K562 (cell line): ENCODE results near the gene ATXN1L. TPM values are rescaled to one million over a fixed set of nuclear protein-coding genes. Genes with fewer than 3 reads are reported as not detected.

Experiments
- ATAC-seq: fragments of 200-7000 bp; cut with Tn5 transposase; 3 replicates; pipeline ENCODE4 v1.9.1; 2020; ENCODE audit warnings: moderate library complexity
- BruUV-seq: library from RNA; stranded (reverse); fragments of 400-500 nt; replicated peaks from 2 replicates; lab custom pipeline; 2021; lab: Mats Ljungman, UMichigan
- CTCF ChIA-PET: fragments of 300-600 bp; formaldehyde crosslinking; extraction: SDS; loops from one replicate; lab custom pipeline; 2021; ENCODE audit warnings: low intra/inter-chr PET ratio; lab: Yijun Ruan, JAX
- POLR2A ChIA-PET: fragments of 300-600, 350-650 bp; sonication (Branson Sonifier 250); formaldehyde crosslinking; extraction: SDS; loops from one replicate; lab custom pipeline; 2021; ENCODE audit warnings: antibody characterized with exemption, inconsistent platforms; lab: Yijun Ruan, JAX
- DNase-seq, 4 experiments: peaks; one replicate each; pipeline versions ENCODE4 v3.0.0 to v3.0.0-alpha.2; 2011 to 2018; ENCODE audit warnings: low spot score in 3 of 4, mixed read lengths in 3 of 4; ENCODE audit errors: extremely low read depth in 1 of 4
- FAIRE-seq: peaks from 2 replicates; lab custom pipeline; 2011; peaks lifted over from hg19 to GRCh38; lab: Jason Lieb, UNC
- H2AFZ ChIP-seq: 2 replicates; pipeline ENCODE4 v1.6.0; 2011; ENCODE audit warnings: low read depth, low read length, control low read depth, inconsistent platforms
- H3K27ac ChIP-seq: fragments of 200-600 bp; 3 replicates; pipeline ENCODE4 v1.8.0; 2011; ENCODE audit warnings: low read depth, mild to moderate bottlenecking, control low read depth, inconsistent platforms, low read length, moderate library complexity, mixed read lengths; ENCODE audit errors: extremely low read depth
- H3K27me3 ChIP-seq, 2 experiments: fragments of 300-600 bp in 1 of 2; 2 replicates in 1 of 2; 3 replicates in 1 of 2; pipeline versions ENCODE4 v1.6.0 to v1.8.0; 2011; ENCODE audit warnings: inconsistent platforms in 2 of 2, low read length in 2 of 2, mild to moderate bottlenecking in 1 of 2, mixed read lengths in 1 of 2, moderate library complexity in 1 of 2; ENCODE audit not compliant: control insufficient read depth in 2 of 2, insufficient read depth in 2 of 2
- H3K36me3 ChIP-seq: fragments of 300-600 bp; 3 replicates; pipeline ENCODE4 v1.8.0; 2011; ENCODE audit warnings: mild to moderate bottlenecking, low read length, inconsistent platforms; ENCODE audit not compliant: control insufficient read depth, insufficient read depth
- H3K4me1 ChIP-seq, 2 experiments: fragments of 200-600 bp in 1 of 2; replicated peaks in 1 of 2; 2 replicates in 1 of 2; 3 replicates in 1 of 2; pipeline versions ENCODE4 v1.5.1 to v1.8.0; 2011; ENCODE audit warnings: inconsistent platforms in 2 of 2, low read length in 2 of 2, mild to moderate bottlenecking in 1 of 2, mixed read lengths in 1 of 2, moderate library complexity in 1 of 2; ENCODE audit not compliant: control insufficient read depth in 2 of 2, insufficient read depth in 2 of 2
- H3K4me2 ChIP-seq: 2 replicates; pipeline ENCODE4 v1.6.1; 2011; ENCODE audit warnings: low read length, control low read depth, inconsistent platforms, mixed read lengths; ENCODE audit not compliant: insufficient read depth
- H3K4me3 ChIP-seq: fragments of 200-600 bp; sonication (generic), shearing (Covaris generic); 2 replicates; pipeline ENCODE4 v1.5.1; 2016; ENCODE audit warnings: control low read depth, inconsistent platforms
- H3K79me2 ChIP-seq: fragments of 200-600 bp; 3 replicates; pipeline ENCODE4 v1.8.0; 2011; ENCODE audit warnings: low read length, inconsistent platforms; ENCODE audit not compliant: control insufficient read depth, insufficient read depth
- H3K9ac ChIP-seq, 2 experiments: 2 replicates each; pipeline versions ENCODE4 v1.6.0 to v1.6.1; 2011; ENCODE audit warnings: low read depth in 2 of 2, low read length in 2 of 2, control low read depth in 1 of 2, inconsistent platforms in 1 of 2, mild to moderate bottlenecking in 1 of 2, mixed read lengths in 1 of 2; ENCODE audit not compliant: insufficient read depth in 1 of 2
- H3K9me1 ChIP-seq: one replicate; pipeline ENCODE4 v1.6.0; 2011; ENCODE audit warnings: inconsistent platforms, mild to moderate bottlenecking, low read length, moderate library complexity; ENCODE audit not compliant: control insufficient read depth, insufficient read depth
- H3K9me3 ChIP-seq: replicated peaks from 2 replicates; pipeline ENCODE4 v1.5.1; 2011; ENCODE audit warnings: low read depth, low read length, inconsistent platforms; ENCODE audit not compliant: control insufficient read depth, insufficient read depth
- H4K20me1 ChIP-seq: replicated peaks from 2 replicates; pipeline ENCODE4 v1.6.1; 2011; ENCODE audit warnings: low read length, inconsistent platforms, mixed read lengths; ENCODE audit not compliant: control insufficient read depth, insufficient read depth
- FIP1L1 ChIP-seq: fragments of 200-400 bp; formaldehyde crosslinking; IDR thresholded peaks from 2 replicates; pipeline ENCODE4 v1.6.1; 2018; ENCODE audit warnings: mild to moderate bottlenecking, low read depth, low read length; ENCODE audit not compliant: poor library complexity, severe bottlenecking
- KAT2B ChIP-seq: IDR thresholded peaks from one replicate; pipeline ENCODE4 v1.6.1; 2012; ENCODE audit warnings: low read depth, mild to moderate bottlenecking, control low read depth, inconsistent platforms, low read length, moderate library complexity
- PTBP1 ChIP-seq: fragments of 200-400 bp; formaldehyde crosslinking; IDR thresholded peaks from 2 replicates; pipeline ENCODE4 v1.6.1; 2017; ENCODE audit warnings: low read depth, low read length
- PURB ChIP-seq: sonication (generic); formaldehyde crosslinking; IDR thresholded peaks from 2 replicates; pipeline ENCODE4 v1.9.0; 2021; ENCODE audit warnings: low read depth, mild to moderate bottlenecking, missing genetic modification reagents
- WGBS: fragments of 100-300 bp; shearing (Covaris generic); methylation state at CpG from one replicate; pipeline ENCODE4 v1.1.6; 2016; ENCODE audit warnings: low coverage, mixed read lengths; ENCODE audit not compliant: insufficient coverage; ENCODE audit errors: missing lambda C conversion rate; 5-methylcytosine and 5-hydroxymethylcytosine counted together
- in situ Hi-C: fragments of 300-500 bp; cut with MboI; formaldehyde crosslinking; loops from 4 replicates; pipeline ENCODE4 v1.15.0; 2018; ENCODE audit warnings: inconsistent platforms, mixed read lengths
- intact Hi-C: fragments of 100-400 bp; cut with micrococcal nuclease; formaldehyde crosslinking; loops from 2 replicates; pipeline ENCODE4 v1.14.2; 2022
- polyA plus RNA-seq, 8 experiments: library from polyadenylated mRNA; depleted of rRNA in 4 of 8; stranded (reverse) in 5 of 8; unstranded in 3 of 8; fragments of >200 nt; fragmentation: Nextera tagmentation in 2 of 8; fragmentation: Illumina TruSeq in 1 of 8; extraction: Ambion mirVana in 2 of 8; extraction: Trizol in 1 of 8; gene quantifications; 2 replicates each; pipeline versions ENCODE4 v1.2.1 to v1.2.3, GENCODE V29; 2011 to 2014; ENCODE audit warnings: inconsistent platforms in 1 of 8, missing spikeins in 1 of 8
- total RNA-seq, 7 experiments: library from RNA; depleted of rRNA in 6 of 7; stranded (reverse); fragments of >200 nt in 6 of 7; fragmentation: Illumina TruSeq in 2 of 7; extraction: Trizol in 2 of 7; gene quantifications; 2 replicates each; pipeline versions ENCODE4 v1.2.1 to v1.2.3, GENCODE V29; 2011 to 2021; ENCODE audit warnings: low replicate concordance in 1 of 7
- TF ChIP-seq, protein P1 (sequence below): fragments of 250-450 bp; sonication (Bioruptor Pico); IDR thresholded peaks from 2 replicates; pipeline ENCODE4 v1.8.0; 2021; ENCODE audit warnings: moderate library complexity, mild to moderate bottlenecking, inconsistent platforms
- TF ChIP-seq, protein P2 (sequence below), 3 experiments: IDR thresholded peaks in 2 of 3; conservative IDR thresholded peaks in 1 of 3; 2 replicates each; pipeline ENCODE4 v1.5.1; 2011 to 2012; ENCODE audit warnings: low read length in 3 of 3, mild to moderate bottlenecking in 3 of 3, control low read depth in 2 of 3, improper control_type of control experiment in 1 of 3, inconsistent platforms in 1 of 3, low read depth in 1 of 3, mixed read lengths in 1 of 3, moderate library complexity in 1 of 3; ENCODE audit not compliant: insufficient read depth in 2 of 3

The ATXN1L gene
- total and polyA plus RNA-seq, 9 of the 15 experiments (the other 6 are each of a cell fraction or from before 2014, with no cell fraction given) = 1.4 to 11.3 (median 9.3) TPM

DNA sequence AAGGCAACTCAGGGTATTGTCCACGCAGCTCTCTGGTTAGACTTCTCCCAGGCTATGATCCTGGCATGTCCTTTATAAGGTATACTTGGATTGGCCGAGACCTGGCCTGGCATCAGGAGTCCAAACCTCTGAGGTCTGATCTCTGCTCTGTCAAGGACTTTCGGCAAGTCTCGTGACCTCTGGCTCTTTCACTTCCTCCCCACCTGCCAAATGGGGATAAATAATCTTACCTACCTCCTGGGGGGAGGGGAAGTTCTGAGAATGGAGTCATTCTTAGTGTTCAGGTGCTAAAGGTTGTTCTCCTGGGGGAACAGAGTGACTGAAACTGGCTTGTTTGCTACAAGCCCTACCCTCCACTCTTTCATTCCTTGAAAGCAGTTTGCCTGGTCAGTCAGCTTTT, 7.6 kb downstream of the ATXN1L start:
- no peak for TF ChIP-seq FIP1L1
- TF ChIP-seq, protein P1, sequence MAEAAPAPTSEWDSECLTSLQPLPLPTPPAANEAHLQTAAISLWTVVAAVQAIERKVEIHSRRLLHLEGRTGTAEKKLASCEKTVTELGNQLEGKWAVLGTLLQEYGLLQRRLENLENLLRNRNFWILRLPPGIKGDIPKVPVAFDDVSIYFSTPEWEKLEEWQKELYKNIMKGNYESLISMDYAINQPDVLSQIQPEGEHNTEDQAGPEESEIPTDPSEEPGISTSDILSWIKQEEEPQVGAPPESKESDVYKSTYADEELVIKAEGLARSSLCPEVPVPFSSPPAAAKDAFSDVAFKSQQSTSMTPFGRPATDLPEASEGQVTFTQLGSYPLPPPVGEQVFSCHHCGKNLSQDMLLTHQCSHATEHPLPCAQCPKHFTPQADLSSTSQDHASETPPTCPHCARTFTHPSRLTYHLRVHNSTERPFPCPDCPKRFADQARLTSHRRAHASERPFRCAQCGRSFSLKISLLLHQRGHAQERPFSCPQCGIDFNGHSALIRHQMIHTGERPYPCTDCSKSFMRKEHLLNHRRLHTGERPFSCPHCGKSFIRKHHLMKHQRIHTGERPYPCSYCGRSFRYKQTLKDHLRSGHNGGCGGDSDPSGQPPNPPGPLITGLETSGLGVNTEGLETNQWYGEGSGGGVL (CRISPR knock-in tag) = no peak
- TF ChIP-seq, protein P2, sequence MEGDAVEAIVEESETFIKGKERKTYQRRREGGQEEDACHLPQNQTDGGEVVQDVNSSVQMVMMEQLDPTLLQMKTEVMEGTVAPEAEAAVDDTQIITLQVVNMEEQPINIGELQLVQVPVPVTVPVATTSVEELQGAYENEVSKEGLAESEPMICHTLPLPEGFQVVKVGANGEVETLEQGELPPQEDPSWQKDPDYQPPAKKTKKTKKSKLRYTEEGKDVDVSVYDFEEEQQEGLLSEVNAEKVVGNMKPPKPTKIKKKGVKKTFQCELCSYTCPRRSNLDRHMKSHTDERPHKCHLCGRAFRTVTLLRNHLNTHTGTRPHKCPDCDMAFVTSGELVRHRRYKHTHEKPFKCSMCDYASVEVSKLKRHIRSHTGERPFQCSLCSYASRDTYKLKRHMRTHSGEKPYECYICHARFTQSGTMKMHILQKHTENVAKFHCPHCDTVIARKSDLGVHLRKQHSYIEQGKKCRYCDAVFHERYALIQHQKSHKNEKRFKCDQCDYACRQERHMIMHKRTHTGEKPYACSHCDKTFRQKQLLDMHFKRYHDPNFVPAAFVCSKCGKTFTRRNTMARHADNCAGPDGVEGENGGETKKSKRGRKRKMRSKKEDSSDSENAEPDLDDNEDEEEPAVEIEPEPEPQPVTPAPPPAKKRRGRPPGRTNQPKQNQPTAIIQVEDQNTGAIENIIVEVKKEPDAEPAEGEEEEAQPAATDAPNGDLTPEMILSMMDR (IDR thresholded peaks at IDR 0.05 in 2 of 3, conservative IDR thresholded peaks at IDR 0.05 in 1 of 3; ENCODE audit: insufficient read depth in 2 of 3, low read depth in 1 of 3, low read length in 3 of 3) = no peak
- no peak for TF ChIP-seq KAT2B
- TF ChIP-seq PTBP1 = no peak
- no peak for TF ChIP-seq PURB (CRISPR knock-in tag)
- Histone ChIP-seq H3K4me3 (no peak overlapping the region), H3K9ac (no peak overlapping the region; a peak in 1 of 4 replicates), H4K20me1 (peaks cover 4% of the 10 kb centered on the region), H3K9me1 (peaks cover 3% of the 10 kb centered on the region), H3K4me2 (no peak overlapping the region), H3K27me3 (no peaks in the 10 kb centered on the region), H3K79me2 (no peaks in the 10 kb centered on the region; the same call in 2 of the 3 replicates), H3K4me1 (no peaks in the 10 kb centered on the region; a peak in 1 of 5 replicates), H3K27ac (no peak overlapping the region), H3K36me3 (peaks cover 57% of the 10 kb centered on the region), H2AFZ (no peak overlapping the region), H3K9me3 (no peaks in the 10 kb centered on the region)
- 68% methylated on average over 3 of the region's 4 CpGs for WGBS
- CTCF ChIA-PET = no interaction called here
- in situ Hi-C loops = no loop called here
- no peak for FAIRE-seq
- POLR2A ChIA-PET = interaction anchor here (0.9 to 2.2 kb wide), 4 partner anchors 8 to 30 kb away, joined by 3 to 18 read pairs (median 4); no protein-coding TSS in a partner anchor
- ATAC-seq = no peak
- DNase-seq = no peak
- BruUV-seq = no TSS peak
- intact Hi-C loops = no loop called here
